ENCODE measurements around the gene STXBP5.

Gene STXBP5

DNA sequence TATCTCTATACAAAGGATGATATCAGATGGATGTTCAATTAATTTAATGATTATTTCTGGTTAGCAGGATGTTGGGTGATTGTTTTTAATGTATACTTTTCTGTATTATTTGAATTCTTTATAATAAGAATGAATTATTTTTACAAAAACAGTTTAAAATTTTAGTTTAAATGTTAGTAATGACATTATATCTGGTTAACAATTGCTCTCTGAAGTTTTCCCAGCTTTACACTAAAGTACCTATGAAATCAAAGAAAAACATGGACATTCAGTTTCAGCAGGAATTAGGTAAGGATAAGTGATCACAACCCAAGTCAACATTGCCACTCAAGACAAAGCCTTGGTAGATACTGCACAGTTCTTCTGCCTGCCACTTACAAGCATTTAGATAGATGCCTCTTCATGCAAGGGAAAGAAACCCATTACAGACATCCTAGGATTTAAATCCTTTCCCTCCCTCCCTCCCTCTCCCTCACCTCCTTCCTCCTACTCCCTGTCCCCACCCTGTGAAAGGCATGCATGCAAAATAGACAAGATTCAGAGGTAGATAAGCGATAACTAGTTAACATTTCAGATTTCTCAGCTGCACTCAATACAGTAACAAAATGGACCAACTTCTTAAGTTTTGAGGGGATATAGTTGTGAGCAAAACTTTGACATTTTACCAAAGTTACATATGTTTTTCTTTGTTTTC, 143.8 kb downstream of the STXBP5 start:
- TF ChIP-seq GATA3 (IDR thresholded peaks at IDR 0.05; ENCODE audit: low read depth, low read length): no peak
- no peak for TF ChIP-seq GATA2 (IDR thresholded peaks at IDR 0.05; ENCODE audit: low read depth, low read length)

DNA sequence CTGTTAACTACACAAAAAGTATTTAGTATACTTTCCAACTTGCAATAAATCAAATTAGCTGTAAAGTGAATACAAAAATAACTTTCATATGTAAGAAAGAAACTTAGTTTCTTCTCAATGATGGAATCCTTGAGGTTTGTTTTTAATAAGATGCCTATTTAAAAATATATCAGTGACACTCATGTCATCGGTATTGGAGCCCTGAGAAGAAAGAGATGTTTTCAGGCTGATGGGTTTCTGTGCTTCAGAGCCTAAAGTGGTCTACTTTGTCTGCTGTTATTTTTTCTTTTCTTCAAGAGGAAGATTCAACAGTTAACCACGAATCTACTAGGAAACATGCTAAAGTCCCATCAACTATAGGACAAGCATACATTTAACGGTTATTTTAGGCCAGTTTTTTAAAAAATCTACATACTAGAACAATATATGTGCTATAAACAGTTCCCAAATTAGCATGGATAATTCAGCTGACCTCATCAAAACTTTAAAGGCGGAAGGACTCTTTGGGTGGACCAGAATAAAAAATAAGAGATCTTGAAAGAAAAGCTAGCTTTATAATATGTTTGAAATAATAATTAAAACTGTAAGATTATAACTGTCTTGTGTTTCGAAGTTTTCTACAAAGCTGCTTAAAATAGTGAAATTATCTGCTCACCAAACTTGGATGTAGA, 157.2 kb downstream of the STXBP5 start:
- TF ChIP-seq GATA2 (IDR thresholded peaks at IDR 0.05; ENCODE audit: low read depth, low read length) (no peak), GATA3 (IDR thresholded peaks at IDR 0.05; ENCODE audit: low read depth, low read length) (no peak)

DNA sequence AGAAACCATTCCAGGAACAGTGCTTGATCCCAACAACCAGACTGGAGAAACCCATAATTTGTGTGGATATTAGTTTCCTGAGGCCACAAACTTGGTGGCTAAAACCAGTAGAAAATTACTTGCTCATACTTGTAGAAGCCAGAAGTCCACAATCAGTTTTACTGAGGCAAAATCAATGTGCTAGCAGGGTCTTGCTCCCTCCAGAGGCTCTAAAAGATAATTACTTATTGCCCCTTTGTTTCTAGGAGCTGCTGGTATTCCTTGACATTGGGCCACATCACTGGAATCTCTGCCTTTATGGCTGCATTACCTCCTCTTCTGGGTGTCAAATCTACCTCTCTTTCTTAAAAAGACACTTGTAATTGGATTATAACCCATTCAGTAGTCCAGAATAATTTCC, 162.1 kb downstream of the STXBP5 start:
- TF ChIP-seq GATA2 (IDR thresholded peaks at IDR 0.05; ENCODE audit: low read depth, low read length) (no peak), GATA3 (IDR thresholded peaks at IDR 0.05; ENCODE audit: low read depth, low read length) (no peak)

DNA sequence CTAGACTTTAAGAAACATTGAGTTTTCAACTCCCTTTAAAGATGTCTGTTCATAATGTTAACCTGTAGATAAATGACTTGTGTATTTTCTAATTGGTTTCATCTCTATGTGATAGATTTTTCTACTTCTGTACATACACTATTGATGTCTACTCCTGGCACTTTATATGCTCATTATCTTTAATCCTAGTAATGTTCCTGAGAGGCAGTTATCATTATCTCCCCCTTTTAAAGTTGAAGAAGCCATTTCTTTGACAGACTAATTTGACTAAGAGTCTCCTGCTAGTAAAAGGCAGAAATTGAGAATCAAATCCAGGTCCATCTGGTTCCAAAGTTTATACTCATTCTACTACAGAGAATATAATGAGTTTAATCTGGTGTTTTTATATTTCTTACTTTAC, 167.1 kb downstream of the STXBP5 start:
- TF ChIP-seq GATA2 (IDR thresholded peaks at IDR 0.05; ENCODE audit: low read depth, low read length) (no peak), GATA3 (IDR thresholded peaks at IDR 0.05; ENCODE audit: low read depth, low read length) (no peak)

DNA sequence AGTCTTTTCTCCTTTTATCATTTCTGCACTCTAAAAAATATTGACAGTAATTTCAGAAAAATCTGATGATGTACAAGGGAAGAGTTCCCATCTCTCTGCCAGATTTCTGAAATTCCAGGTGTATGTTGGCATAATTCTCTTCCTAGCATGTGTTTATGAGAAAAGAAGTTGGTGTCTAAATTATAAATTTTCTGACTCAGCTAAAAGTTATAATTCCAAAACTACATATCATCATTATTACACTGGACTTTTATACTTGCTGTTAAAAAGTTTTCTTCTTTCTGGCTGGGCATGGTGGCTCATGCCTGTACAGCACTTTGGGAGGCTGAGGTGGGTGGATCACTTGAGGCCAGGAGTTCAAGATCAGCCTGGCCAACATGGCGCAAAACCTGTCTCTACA, 168.6 kb downstream of the STXBP5 start:
- TF ChIP-seq GATA2 (IDR thresholded peaks at IDR 0.05; ENCODE audit: low read depth, low read length) (no peak), GATA3 (IDR thresholded peaks at IDR 0.05; ENCODE audit: low read depth, low read length) (no peak)

DNA sequence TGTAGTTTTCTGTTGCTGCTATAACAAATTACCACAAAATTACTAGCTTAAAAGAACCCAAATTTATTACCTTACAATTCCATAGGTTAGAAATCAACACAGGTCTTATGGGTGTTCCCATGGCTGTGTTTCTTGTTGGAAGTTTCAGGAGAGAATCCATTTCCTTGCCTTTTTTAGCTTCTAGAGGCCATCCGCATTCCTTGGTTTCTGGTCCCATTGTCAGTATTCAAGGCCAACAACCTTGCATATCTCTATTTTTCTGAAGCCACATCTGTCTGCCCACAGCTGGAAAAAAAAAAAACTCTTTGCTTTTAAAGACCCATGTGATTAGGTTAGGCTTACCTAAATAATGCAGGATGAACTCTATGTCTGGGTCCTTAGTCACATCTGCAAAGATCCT, 174.6 kb downstream of the STXBP5 start:
- TF ChIP-seq GATA2 (IDR thresholded peaks at IDR 0.05; ENCODE audit: low read depth, low read length): no peak

DNA sequence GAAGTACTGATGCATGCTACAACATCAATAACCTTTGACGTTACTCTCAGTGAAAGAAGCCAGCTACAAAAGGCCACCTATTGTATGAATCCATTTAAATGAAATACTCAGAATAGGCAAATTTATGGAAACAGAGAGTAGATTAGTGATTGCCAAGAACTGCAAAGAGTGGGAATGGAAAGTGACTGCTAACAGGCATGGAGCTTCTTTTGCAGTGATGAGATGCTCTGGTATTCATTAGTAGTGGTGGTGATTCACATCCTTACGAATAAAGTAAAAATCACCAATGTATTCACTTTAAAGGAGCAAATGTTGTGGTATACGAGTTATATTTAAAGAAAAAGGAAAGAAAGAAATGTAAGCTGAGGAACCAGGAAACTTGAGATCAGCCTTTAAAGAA, 177.5 kb downstream of the STXBP5 start:
- TF ChIP-seq GATA2 (IDR thresholded peaks at IDR 0.05; ENCODE audit: low read depth, low read length) (no peak), GATA3 (IDR thresholded peaks at IDR 0.05; ENCODE audit: low read depth, low read length) (no peak)

DNA sequence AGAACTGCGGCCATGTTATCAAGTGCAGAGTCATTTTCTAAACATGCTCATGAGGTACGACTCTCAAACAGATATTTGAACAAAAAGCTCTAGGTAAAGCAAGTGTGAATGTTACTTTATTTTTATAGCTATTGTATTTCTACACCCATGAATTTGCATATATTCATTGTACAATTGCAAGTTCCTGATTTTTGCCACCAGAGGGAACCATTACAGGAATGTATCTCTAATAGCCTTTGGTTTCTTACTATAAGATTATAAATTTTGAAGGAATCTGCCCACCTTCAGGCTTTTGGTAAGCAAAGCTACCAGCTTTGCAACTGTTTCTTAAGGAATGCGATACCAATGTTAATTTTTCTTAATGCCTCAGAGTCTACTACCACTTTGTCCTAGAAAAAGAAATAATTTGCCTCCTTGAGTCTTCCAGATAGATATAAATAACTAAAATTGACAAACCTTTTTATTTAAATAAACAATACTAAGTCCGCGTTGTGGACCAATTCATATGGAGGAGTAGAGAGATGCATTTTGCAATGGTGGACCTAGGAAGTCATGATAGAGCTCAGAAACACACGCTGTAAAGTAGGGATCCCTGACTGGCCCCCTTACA, 178.8 kb downstream of the STXBP5 start:
- TF ChIP-seq GATA3 (IDR thresholded peaks at IDR 0.05; ENCODE audit: low read depth, low read length) (no peak), GATA2 (IDR thresholded peaks at IDR 0.05; ENCODE audit: low read depth, low read length) (no peak)

DNA sequence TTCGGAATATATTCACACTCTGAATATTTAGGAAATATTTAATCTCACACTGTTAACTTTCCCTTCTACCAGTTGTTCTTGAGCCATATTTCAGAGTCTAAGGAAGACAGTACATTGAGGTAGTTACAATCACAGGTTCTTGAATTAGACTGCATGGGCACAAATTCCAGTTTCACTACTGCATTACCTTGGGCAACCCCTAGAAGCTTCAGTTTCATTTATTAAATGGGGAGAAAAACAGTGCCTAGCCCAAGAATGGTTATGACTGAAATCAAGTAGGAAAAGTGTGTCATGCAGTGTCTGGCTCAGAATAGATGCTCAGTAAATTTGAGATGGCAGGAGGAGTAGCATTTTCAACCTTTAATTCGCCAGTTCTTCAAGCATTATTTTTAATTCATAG, 179.8 kb downstream of the STXBP5 start:
- TF ChIP-seq GATA2 (IDR thresholded peaks at IDR 0.05; ENCODE audit: low read depth, low read length) (no peak), GATA3 (IDR thresholded peaks at IDR 0.05; ENCODE audit: low read depth, low read length) (no peak)

DNA sequence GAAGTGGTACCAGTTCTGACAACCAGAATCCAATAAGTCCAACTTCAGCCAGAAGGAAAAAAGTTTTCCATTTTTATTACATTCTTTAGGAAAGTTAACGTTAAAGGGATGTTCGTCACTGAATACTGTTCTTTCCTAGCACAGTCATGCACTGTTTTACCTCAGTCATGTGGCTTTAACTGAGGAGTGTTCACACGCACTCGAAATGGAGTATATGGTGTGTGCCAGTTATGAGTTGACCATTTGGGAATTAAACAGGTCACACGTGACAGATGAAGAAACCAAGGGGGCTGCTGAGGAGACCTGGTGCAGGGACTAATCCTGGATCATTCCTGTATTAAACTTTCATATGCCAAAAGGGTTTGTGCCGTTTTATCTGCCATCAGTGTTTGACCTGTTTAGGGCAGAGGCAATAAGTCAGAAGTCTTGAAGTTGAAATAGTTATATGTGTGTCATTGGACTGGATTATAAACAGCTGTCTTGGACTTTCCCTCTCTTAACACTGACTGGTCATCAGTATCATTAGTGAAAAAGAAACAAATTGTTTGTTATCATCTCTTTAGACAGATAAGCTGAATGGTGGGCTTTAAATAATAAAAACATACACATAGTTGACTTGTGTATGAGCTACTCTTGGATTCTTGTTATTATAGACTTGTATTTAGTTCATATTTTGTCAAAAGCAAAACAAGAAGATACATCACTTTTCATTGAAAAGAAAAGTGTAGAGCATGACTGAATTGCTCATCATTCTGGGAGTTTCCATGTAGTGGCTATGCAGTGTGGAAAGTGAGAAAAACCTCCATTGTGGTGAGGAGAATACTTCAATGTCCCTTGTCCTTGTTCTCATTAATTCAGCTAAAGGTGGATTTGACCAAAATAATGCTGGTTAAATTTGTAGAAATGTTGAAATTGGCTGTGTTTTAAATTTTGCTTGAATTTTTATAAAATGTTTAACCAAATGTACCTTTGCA, 180.8 kb downstream of the STXBP5 start:
- TF ChIP-seq GATA3 (IDR thresholded peaks at IDR 0.05; ENCODE audit: low read depth, low read length) (no peak), GATA2 (IDR thresholded peaks at IDR 0.05; ENCODE audit: low read depth, low read length) (no peak)

DNA sequence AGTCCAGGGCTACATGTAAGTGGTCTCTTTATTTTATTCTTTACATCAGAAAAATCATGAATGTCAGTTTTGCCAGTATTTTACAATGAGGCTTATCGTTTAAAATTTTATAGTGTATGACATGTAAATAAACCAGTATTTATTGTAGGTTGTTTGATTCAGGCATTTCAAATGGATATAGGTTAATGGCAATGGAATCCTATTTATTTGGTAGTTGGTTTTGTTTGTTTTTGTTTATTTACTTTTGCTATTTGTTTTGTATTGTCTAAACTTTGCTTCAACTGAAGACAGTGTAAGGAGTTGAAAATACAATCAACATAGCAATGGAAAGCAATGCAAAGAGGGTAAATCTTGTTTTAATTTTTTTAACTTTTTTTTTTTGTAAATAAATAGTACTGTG, 185.2 kb downstream of the STXBP5 start:
- TF ChIP-seq GATA2 (IDR thresholded peaks at IDR 0.05; ENCODE audit: low read depth, low read length): no peak
- no peak for TF ChIP-seq GATA3 (IDR thresholded peaks at IDR 0.05; ENCODE audit: low read depth, low read length)

DNA sequence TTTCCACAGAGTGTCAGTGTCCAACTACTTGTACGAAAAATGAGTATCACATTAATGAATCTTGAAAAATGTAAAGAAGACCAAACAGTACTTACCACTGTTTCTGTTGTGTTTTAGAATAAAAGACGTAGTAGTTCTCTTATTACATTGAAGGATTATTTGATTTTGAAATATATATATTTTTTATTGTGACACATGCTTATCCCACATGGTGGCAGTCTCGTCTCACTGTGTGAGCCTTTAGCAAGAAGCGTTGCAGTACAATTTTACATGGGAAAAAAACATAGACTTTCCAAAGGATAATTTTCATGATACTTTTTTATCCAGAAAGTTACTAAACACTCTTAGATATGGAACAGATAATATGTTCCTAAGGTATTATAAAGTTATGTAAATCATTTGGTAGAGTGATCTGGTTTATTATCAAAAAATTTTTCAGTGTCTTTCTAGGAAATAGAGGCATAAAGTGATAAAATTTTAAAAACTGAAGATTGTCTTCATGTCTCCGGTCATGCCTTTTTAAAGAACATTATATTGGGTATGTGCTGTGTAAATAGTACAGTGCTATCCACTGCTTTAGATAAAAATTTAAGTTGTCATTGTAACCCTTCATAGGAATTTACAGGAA, 186.8 kb downstream of the STXBP5 start:
- no peak for TF ChIP-seq GATA2 (IDR thresholded peaks at IDR 0.05; ENCODE audit: low read depth, low read length)
- TF ChIP-seq GATA3 (IDR thresholded peaks at IDR 0.05; ENCODE audit: low read depth, low read length): no peak

DNA sequence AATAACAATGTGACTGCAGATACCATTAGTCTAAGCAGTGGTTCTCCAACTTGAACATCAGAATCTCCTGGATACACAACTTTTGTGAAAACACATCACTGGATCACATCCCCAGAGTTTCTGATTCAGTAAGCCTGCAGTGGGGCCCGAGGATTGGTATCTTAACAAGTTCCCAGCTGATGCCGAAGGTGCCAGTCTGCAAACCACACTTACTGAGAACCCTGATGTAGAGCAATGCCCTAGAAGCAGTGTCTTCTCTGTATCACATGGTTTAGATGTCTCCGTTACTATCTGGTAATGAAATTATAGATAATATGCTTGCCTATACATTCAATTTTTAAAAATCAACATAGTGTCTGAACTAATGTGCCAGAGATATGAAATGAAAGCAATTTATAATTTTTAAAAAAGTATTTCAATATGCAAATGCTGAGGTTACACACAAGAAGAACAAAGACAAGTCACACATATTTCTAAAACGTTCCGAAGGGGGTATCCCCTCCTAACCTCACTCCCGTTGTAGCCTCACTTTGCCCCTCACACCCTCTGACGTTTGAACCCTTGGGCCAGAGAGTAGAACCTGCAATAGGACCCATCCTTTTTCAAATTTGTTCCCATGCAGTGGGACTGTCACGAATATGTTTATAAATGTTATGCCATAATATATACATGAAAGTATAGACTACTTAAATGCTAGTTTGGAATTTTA, 188.9 kb downstream of the STXBP5 start:
- TF ChIP-seq GATA3 (IDR thresholded peaks at IDR 0.05; ENCODE audit: low read depth, low read length) (no peak), GATA2 (IDR thresholded peaks at IDR 0.05; ENCODE audit: low read depth, low read length) (no peak)
